ENCODE results near the gene PPM1F.
"Not testable (repeated sequence)": the region's sequence is repeated elsewhere in the genome, so short reads cannot be mapped to it uniquely, and the experiment has no call there.

The PPM1F gene

DNA sequence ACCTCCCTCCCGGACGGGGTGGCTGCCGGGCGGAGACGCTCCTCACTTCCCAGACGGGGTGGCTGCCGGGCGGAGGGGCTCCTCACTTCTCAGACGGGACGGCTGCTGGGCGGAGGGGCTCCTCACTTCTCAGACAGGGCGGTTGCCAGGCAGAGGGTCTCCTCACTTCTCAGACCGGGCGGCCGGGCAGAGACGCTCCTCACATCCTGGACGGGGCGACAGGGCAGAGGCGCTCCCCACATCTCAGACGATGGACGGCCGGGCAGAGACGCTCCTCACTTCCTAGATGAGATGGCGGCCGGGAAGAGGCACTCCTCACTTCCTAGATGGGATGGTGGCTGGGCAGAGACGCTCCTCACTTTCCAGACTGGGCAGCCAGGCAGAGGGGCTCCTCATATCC is 68.7 kb downstream of the PPM1F start:
- DNase-seq = not testable (repeated sequence)

DNA sequence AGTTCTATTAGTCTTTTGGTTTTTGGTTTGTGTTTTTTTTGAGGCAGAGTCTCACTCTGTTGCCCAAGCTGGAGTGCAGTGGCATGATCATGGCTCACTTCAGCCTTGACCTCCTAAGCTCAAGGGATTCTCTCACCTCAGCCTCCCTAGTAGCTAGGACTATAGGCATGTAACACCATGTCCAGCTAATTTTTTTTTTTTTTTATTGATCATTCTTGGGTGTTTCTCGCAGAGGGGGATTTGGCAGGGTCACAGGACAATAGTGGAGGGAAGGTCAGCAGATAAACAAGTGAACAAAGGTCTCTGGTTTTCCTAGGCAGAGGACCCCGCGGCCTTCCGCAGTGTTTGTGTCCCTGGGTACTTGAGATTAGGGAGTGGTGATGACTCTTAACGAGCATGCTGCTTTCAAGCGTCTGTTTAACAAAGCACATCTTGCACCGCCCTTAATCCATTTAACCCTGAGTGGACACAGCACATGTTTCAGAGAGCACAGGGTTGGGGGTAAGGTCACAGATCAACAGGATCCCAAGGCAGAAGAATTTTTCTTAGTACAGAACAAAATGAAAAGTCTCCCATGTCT is 69.8 kb downstream of the PPM1F start:
- DNase-seq = not testable (repeated sequence)

DNA sequence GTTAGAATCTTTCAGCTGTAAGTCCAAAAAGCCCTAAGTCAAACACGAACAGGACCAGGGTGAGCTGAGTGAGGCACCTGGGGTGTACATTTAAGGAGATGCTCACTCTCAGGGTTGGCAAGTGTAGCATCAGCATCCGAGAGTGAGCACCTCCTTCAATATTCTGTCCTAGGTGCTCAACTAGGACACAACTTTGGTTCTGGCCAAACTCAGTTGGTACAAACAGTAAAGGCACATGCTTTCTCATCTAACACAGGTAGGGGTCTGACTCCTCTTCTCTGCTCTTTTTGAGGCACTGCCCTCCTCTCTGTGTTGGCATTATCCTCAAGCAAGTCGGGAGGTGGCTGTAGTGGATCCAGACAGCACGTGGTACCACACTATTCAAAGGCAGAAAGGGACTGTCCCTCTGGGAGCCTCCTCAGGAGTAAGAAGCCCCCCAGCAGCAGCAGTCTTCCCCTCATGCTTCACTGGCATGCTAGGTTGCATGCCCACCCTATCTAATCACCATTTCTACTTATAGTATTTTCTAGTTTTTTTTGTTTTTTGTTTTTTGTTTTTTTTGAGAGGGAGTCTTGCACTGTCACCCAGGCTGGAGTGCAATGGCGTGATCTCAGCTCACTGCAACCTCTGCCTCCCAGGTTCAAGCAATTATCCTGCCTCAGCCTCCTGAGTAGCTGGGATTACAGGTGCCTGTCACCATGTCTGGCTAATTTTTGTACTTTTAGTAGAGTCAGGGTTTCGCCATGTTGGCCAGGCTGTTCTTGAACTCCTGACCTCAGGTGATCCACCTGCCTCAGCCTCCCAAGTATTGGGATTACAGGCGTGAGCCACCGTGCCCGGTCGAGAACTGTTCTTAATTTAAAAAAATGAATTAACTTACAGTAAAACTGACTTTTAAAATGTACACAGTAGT is 70.6 kb downstream of the PPM1F start:
- DNase-seq = no peak

DNA sequence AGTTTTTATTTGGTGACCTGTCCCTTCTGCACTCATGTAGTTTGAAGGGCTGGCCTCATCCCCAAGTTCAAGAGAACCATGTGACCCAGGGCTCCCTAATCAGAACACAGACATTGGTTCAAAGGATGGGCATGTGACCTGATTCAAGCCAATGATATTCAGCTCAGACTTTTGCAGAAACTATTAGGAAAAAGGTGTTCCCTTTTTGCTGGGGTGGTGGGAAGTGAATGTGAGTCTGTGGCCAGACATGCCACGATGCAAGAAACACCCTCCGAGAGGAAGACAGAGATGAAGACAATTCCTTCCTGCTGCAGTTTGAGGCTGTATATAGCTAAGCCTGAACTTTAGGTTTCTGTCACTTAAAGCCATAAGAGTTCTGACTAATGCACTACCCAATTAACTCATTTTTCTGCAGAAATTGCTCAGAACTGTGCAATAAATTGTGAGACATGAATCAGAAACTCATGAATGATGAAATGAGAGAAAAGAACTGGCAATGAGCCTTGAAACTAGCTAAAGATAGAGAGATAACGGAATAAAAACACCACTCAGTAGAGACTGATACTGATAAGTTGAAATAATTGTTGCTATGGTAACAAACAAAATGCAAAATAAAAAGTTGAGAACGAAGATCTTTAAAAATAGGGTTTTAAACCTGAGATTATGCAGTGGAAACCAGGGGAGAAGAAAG is 76.0 kb downstream of the PPM1F start:
- peak; percentile 50 for DNase-seq

DNA sequence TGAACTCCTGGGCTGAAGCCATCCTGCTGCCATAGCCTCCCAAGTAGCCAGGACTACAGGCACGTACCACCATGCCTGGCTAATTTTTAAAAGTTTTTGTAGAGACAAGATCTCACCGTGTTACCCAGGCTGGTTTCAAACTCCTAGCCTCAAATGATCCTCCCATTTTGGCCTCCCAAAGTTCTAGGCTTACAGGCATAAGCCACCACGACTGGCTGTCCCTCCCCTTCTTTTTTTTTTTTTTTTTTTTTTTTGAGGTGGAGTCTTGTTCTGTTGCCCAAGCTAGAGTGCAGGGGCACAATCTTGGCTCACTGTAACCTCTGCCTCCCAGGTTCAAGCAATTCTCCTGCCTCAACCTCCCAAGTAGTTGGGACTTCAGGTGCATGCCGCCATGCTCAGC is 77.7 kb downstream of the PPM1F start:
- DNase-seq = not testable (repeated sequence)

DNA sequence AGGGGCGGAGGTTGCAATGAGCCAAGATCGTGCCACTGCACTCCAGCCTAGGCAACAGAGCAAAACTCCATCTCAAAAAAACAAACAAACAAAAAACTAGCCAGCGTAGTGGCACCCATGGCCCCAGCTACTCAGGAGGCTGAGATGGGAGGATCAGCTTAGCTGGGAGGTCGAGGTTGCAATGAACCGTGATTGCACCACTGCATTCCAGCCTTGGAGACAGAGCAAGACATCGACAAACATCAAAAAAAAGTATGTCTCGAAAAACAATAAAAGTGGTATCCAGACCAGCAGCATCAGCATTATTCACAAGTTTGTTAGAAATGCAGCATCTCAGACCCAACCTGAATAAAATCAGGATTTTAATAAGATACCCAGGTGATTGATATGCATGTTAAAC is 79.0 kb downstream of the PPM1F start:
- no peak for DNase-seq

DNA sequence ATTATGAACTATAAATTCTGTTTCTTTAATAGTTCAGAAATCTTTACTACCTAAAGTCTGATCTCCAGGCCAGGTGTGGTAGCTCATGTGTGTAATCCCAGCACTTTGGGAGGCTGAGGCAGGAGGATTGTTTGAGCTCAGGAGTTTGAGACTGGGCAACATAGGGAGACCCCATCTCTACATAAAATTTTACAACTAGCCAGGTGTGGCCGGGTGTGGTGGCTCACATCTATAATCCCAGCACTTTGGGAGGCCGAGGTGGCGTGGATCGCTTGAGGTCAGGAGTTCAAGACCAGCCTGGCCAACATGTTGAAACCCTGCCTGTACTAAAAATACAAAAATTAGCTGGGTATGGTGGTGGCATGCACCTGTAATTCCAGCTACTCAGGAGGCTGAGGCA is 79.9 kb downstream of the PPM1F start:
- not testable (repeated sequence) for DNase-seq

All from fibroblast of skin of back (primary cell).